NK-92 treated with Interleukin-12 subunit alpha and Interleukin-12 subunit beta, amount 100 ng/mL, for 24 hours (cell line): Measurements from ENCODE around the gene HS3ST6.
"Not testable (repeated sequence)": the region's sequence is repeated elsewhere in the genome, so short reads cannot be mapped to it uniquely, and the experiment has no call there.

ENCODE experiments used
- DNase-seq: peaks from one replicate; lab custom pipeline; 2025; lab: John Stamatoyannopoulos, UW

Gene HS3ST6

GRCh38 chr16:1877804-1878203, 40.4 kb downstream of the HS3ST6 start:
- DNase-seq = no peak

- no peak for DNase-seq
These were observed 41.1 kb downstream of the HS3ST6 start for GRCh38 chr16:1877089-1877488.

GRCh38 chr16:1876468-1876867, 41.7 kb downstream of the HS3ST6 start:
- DNase-seq = no peak

- not testable (repeated sequence) for DNase-seq
These were observed 42.1 kb downstream of the HS3ST6 start for GRCh38 chr16:1876066-1876465.

- no peak for DNase-seq
These were observed 43.4 kb downstream of the HS3ST6 start for GRCh38 chr16:1874854-1875253.

GRCh38 chr16:1871974-1872635, 46.1 kb downstream of the HS3ST6 start, which contains the start of gene MEIOB:
TSS of gene MEIOB (minus strand) at chr16:1872164. CDS start at chr16:1868175, 3,989 bp downstream.
- no peak for DNase-seq

GRCh38 chr16:1870365-1871082, 47.7 kb downstream of the HS3ST6 start:
- no peak for DNase-seq

GRCh38 chr16:1865902-1866690, 52.1 kb downstream of the HS3ST6 start:
- DNase-seq = no peak

- no peak for DNase-seq
These were observed 54.3 kb downstream of the HS3ST6 start for GRCh38 chr16:1863681-1864460.

- DNase-seq = no peak
These were observed 55.8 kb downstream of the HS3ST6 start for GRCh38 chr16:1862394-1862793.

GRCh38 chr16:1861730-1862129, 56.5 kb downstream of the HS3ST6 start:
- no peak for DNase-seq
